NCI-H2171 treated with DMSO at 0.1 percent for 48 hours (cell line): ENCODE measurements around the gene DTX1.

Source experiments
- DNase-seq: peaks from one replicate; lab custom pipeline; 2025; lab: John Stamatoyannopoulos, UW

DTX1 gene

DNA sequence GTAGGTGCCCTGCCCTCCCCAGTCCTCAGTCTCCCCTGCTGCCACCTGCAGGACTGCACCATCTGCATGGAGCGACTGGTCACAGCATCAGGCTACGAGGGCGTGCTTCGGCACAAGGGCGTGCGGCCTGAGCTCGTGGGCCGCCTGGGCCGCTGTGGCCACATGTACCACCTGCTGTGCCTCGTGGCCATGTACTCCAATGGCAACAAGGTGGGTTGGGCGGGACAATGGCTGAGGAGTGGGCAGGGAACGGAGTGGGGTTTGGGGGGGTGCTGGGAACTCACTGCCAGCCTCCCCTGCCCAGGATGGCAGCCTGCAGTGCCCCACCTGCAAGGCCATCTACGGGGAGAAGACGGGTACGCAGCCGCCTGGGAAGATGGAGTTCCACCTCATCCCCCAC, 38.2 kb downstream of the DTX1 start:
- DNase-seq, result no peak

DNA sequence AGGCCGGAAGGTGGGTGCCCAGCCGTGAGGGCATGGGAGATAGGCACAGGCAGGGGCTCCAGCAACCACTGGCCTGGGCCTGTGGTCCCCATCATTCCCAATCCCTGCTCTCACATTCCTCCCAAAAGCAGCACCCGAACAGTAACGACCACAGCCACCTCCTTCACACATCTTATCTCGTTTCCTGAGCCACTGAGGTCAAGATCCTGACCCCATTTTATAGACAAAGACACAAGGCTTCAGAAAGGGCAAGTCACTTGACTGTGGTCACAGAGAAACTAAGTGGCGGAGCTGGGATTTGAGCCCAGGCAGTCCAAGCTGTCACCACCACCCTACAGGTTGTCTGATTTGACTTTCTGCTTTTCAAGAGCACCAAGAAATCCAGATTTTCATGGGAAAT, 38.9 kb downstream of the DTX1 start:
- no peak for DNase-seq

GRCh38 chr12:113096675-113097461, 40.3 kb downstream of the DTX1 start:
- peak; percentile 76 for DNase-seq

DNA sequence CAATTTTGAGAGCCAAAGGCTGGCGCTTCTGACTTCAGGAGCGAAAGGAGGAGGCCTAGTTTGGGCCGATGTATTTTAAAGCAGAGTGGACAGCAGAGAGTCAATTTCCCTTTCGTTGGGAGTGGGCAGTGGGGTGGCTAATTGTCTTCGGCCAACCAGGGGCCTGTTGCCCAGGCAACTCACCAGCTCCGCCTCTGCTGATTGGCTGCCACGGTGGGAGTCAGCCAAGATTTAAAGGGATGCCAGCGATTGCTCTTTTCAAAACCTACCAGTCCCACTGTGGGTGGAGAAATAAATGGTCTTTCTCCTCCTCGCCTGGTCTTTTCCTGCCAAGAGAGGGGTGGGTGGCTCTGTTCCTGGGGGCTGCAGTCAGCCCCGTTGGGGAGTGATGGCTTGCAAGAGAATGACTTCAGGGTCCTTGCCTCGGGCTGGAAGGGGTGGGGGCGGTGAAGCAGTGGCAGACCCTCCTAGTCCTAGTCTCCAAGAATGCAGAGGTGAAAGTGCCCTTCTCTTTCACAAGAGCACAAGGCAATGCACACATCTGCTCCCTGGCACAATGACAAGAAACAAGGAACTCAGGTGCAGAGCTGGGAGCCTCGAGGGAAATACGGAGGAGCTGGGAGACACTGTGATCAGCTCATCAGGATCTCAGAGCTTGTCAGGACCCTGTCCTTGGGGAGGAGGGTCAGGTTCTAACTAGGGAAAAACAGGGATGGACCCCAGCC, 41.3 kb downstream of the DTX1 start:
- DNase-seq, result peak; percentile 97

DNA sequence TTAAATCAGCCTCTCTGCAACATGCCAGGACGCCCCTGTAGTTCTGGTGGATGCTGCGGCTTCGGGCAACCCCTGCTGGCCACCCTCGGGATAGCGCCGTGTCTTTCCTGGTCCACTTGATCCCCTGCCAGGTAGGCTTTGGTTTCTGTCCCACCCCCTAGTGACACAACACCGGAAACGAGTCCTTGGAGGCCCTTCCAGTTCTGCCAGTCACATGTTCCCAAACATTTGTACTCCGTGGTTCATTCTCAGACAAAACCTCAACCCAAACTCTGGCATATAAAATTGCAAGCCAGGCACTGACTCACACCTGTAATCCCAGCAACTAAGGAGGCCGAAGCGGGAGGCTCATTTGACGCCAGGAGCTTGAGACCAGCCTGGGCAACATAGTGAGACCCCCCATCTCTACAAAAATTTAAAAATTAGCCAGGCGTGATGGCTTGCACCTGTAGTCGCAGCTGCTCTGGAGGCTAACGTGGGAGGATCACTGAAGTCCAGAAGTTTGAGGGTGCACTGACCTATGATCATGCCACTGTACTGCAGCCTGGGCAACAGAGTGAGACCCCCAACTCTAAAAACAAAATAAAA, 42.0 kb downstream of the DTX1 start:
- DNase-seq, result peak; percentile 97

DNA sequence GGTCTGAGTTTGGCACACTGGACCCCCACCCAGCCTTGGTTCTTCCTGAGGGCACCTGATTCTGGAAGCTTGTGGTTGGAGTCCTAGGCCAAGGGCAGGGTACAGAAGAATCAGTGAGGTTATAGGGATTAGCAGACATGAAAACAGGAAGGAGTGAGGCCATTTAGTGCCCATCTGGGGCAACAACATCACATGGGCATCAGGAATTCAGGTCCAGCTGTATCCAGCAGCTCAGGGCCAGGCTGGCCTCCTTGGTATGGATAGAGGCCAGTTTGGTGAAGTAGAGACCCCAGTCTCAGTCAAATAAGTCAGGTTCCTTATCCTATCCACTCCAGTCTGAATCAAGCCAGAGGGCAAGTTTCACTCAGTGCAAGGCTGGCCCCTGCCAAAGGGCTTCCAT, 42.8 kb downstream of the DTX1 start:
- no peak for DNase-seq

- no peak for DNase-seq
These were observed 43.2 kb downstream of the DTX1 start for GRCh38 chr12:113099764-113100163.

DNA sequence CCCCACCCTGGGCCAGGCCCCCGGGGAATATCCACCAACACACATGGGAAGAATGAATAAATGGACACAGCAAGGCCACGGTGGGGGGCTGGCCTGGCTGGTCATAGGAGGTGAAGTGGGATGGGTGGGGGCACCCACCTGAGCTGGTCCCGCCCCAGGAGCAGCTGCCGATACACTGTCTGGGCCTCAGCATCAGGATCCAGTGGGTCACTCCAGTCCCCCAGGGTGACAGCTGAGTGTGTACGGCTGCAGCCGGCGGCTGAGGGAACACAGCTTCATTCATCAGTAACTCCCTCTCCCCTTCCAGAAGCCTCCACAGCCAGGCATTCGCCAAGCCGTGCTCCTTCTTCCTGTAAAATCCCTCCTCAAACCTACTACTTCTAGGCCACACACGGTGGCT, 45.2 kb downstream of the DTX1 start:
- no peak for DNase-seq

DNA sequence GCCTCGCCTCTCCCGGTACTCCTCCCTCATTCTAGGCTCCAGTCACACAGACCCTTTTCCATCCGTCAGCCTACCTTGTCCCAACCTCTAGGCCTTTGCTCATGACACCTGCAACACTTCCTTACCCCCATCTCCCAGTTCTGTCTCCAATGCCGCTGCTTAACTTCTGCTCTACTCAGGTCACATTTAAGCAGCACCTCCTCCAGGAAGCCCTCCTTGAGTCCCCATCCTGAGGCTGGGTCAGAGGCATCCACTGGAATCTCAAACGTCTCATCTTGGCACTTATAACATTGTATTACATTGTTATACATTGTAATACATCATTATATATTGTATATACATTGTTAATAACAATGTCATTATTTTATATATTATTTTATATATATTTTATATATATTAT, 46.3 kb downstream of the DTX1 start:
- DNase-seq, result no peak

- DNase-seq, result peak; percentile 84
These were observed 47.4 kb downstream of the DTX1 start for GRCh38 chr12:113103756-113104450.

DNA sequence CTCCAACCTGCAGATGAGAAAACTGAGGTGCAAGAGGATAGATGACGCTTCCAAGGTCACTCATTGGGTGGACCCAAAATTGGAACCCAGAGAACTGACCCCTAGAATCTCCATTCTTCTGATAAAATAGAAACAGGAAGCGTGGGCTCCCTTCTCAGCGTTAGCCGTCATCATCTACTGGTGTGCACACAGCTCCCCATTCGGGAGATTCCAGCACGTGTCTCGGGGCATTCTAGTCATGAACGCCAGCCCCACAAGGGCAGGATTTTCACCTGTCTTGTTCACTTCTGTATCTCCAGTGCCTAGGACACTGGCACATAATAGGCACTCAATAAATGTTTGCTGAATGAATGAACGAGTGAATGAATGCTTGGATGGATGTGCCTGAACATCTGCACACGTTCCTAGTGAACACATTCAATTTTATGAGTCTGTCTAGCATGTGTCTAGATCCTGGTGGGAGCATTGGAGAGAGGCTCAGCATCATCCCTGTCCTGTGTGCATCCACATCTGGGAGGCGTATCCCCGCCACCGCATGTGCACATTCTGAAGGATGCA, 48.5 kb downstream of the DTX1 start:
- DNase-seq, result no peak

- DNase-seq, result no peak
These were observed 49.2 kb downstream of the DTX1 start for GRCh38 chr12:113105606-113106271.

DNA sequence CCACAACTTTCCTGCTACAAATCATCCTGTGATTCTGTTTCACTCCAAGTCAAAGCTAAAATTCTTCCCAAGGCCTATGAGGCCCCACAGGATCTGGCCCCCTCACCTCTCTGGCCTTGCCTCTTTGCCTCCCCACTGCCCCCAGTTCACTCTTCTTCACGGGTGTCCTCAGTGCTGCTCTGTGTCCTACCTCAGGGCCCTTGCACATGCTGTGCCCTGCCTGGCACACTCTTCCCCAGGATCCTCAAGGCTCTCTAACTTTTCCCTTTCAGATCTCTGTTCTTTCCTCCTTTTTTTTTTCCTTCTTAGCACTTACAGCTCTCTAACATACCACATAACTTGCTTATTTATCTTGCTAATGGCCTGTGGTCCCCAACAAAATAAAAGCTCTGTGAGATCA, 49.8 kb downstream of the DTX1 start:
- no peak for DNase-seq

DNA sequence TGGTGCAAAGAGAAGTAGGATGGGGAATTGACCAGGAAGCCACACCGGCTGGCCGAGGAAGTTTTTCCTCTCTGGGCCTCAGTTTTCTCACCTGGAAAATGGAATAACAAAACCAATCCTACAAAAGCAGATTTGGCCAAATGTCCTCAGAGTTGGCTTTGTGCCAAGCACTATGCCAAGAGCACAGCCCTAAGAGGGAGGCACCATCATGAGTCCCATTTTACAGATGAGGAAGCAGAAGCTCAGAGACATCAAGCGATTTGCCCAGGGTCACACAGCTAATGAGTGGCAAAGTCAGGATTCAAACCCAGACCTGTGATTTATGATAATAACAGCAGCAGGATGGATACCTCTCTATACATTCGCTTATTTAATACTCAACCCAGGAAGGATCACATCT, 51.8 kb downstream of the DTX1 start:
- no peak for DNase-seq

- no peak for DNase-seq
These were observed 52.8 kb downstream of the DTX1 start for GRCh38 chr12:113109360-113109759.

GRCh38 chr12:113109872-113110599, 53.5 kb downstream of the DTX1 start:
- DNase-seq, result no peak

DNA sequence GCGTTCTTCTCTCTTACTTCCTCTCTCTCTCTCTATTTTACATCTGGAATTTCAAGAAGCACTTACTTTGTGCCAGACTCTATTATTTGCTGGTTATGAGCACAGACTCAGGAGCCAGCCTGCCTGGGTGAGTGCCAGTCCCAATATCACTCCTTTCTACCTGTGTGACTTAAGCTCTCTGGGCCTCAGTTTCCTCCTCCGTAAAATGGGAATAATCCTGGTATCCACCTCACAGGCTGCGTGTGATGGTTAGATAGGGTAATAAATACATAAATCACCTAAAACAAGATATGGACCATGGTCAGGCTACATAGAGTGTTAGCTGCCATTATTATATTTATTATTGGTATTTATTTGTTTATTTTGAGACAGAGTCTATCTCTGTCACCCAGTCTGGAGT, 54.7 kb downstream of the DTX1 start:
- DNase-seq, result no peak

DNA sequence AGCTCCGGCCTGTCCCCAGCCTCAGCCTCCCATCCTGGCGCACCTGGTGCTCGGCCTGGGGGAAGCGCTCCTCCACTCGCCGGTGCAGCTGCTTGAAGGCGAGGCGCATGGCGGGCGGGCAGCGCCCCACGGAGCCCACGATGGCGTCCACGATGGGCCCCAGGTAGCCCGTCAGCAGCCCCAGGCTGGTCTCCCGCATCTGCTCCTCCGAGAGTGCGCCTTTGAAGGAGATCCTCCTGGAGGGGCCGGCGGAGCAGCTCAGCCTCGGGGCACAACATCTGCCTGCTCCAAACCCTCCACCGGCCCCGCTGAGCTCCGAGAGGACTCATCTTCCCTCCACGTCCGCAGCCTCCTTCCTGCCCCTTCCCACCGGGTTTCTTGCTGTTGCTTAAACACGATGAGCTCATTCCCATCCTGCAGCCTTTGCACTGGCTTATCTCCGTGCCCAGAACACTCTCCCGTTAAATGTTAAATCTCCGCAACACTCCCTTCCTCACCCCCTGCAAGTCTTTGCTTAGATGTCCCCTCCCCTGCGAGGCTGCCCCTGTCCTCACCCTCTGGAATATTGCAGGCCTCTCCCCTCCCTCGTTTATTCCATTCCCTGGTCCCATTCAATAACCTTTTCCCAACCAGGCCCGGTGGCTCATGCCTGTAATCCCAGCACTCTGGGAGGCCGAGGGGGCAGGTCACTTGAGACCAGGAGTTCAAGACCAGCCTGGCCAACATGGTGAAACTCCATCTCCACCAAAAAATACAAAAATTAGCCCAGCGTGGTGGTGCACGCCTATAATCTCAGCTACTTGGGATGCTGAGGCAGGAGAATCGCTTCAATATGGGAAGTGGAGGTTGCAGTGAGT, 55.7 kb downstream of the DTX1 start:
- no peak for DNase-seq

GRCh38 chr12:113113397-113113796, 56.9 kb downstream of the DTX1 start:
- DNase-seq, result no peak
